22Rv1 (cell line): ENCODE data around the gene KCNQ1OT1.

Source experiments
- CTCF ChIP-seq: fragments of 450-650 bp; IDR thresholded peaks from 2 replicates; pipeline ENCODE4 v1.5.1; 2017; ENCODE audit warnings: mild to moderate bottlenecking
- ZFX ChIP-seq: fragments of 450-650 bp; IDR thresholded peaks from 2 replicates; pipeline ENCODE4 v1.6.1; 2017; ENCODE audit warnings: antibody characterized with exemption, borderline replicate concordance

- TF ChIP-seq CTCF, result peak; percentile 30; the same call in 1 of the 2 replicates
- TF ChIP-seq ZFX, result no peak
Measured at GRCh38 chr11:2691991-2692875, 7.6 kb downstream of the KCNQ1OT1 start.
